Small intestine (tissue), 7 donors: ENCODE data around the gene INHA. TPM values are rescaled to one million over a fixed set of nuclear protein-coding genes. Genes with fewer than 3 reads are reported as not detected.

Source experiments
- DNase-seq, 2 donors: peaks; one replicate each; pipeline versions ENCODE4 v3.0.0 to v3.0.0-alpha.2; 2013
- FAIRE-seq: peaks from 2 replicates; lab custom pipeline; 2012; peaks lifted over from hg19 to GRCh38; lab: Jason Lieb, UNC
- H3K27ac ChIP-seq, 3 donors: one replicate each; pipeline ENCODE4 v1.5.1; 2013; ENCODE audit warnings: low read length in 2 of 3, mild to moderate bottlenecking in 2 of 3, control low read depth in 1 of 3, inconsistent platforms in 1 of 3, low read depth in 1 of 3, moderate library complexity in 1 of 3
- H3K27me3 ChIP-seq, 3 donors: one replicate each; pipeline ENCODE4 v1.6.1; 2013; ENCODE audit warnings: low read length in 3 of 3, inconsistent platforms in 1 of 3; ENCODE audit not compliant: control insufficient read depth in 3 of 3, insufficient read depth in 3 of 3
- H3K36me3 ChIP-seq, 3 donors: one replicate each; pipeline ENCODE4 v1.6.1; 2013; ENCODE audit warnings: low read length in 3 of 3, inconsistent platforms in 1 of 3, low read depth in 1 of 3, mild to moderate bottlenecking in 1 of 3, moderate library complexity in 1 of 3; ENCODE audit not compliant: control insufficient read depth in 3 of 3, insufficient read depth in 2 of 3
- H3K4me1 ChIP-seq, 3 donors: one replicate each; pipeline ENCODE4 v1.6.1; 2013; ENCODE audit warnings: low read length in 2 of 3, inconsistent platforms in 1 of 3, low read depth in 1 of 3, mild to moderate bottlenecking in 1 of 3, moderate library complexity in 1 of 3; ENCODE audit not compliant: control insufficient read depth in 3 of 3, insufficient read depth in 2 of 3
- H3K4me3 ChIP-seq, 3 donors: one replicate each; pipeline ENCODE4 v1.5.1; 2013; ENCODE audit warnings: low read length in 3 of 3, control low read depth in 1 of 3, inconsistent platforms in 1 of 3, low read depth in 1 of 3, mild to moderate bottlenecking in 1 of 3, moderate library complexity in 1 of 3
- H3K9me3 ChIP-seq, 2 donors: one replicate each; pipeline ENCODE4 v1.6.1; 2013; ENCODE audit warnings: low read depth in 1 of 2, low read length in 1 of 2; ENCODE audit not compliant: control insufficient read depth in 2 of 2, insufficient read depth in 1 of 2
- WGBS, 3 donors: extraction: QIAGEN DNeasy Blood & Tissue Kit; methylation state at CpG; one replicate each; pipeline ENCODE4 v1.1.7; 2013; 5-methylcytosine and 5-hydroxymethylcytosine counted together
- polyA plus RNA-seq, 4 donors: library from polyadenylated mRNA; stranded (reverse) in 3 of 4; unstranded in 1 of 4; fragments of 200-250 nt in 3 of 4; fragments of 120-200 nt in 1 of 4; gene quantifications; one replicate each; pipeline versions ENCODE4 v1.2.1 to v1.2.3, GENCODE V29; 2013
- donor health status: healthy with polysubstance abuse.
- donor health status: control.
- donor health status: control.
- donor health status: Bipolar disorder and iron deficiency.
- donor health status: healthy.

INHA gene
- polyA plus RNA-seq, 4 donors: 0.18 to 0.78 TPM; not detected in 2

DNA sequence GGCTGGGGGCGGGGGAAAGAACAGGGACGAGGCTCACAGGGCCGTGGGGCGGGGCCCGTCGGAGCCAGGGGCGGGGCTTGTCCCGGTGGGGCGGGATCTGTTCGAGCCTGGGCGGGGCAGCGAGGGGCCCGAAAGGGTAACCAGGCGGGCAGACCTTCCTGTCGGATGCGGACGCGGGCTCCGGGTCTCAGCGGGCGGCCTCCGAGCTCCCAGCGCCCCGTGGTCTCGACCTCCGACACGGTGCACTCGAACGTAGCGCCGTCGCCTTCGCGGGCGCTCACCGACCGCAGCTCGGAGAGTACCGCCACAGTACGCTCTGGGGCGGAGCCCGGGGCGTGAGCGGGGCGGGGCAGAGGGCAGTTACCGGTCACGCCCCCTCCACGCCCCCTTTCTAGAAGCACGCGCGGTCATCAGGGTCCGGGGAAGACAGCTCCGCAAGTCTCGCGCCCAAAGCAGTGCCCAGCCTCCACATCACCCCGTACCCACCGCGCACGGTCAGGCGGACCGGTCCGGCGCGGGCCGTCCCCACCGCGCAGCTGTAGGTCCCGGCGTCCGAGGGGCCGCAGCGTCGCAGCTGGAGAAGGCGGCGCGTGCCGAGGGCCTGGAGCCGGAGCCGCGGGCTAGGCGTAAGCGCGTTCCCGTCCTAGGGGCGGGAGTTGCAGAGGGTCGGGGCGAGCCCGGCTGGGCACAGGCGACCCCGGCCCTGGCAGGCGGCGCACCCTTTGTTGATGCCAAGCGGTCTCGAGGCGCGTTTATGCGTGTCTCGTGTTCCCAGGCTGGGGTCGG is 19.5 kb upstream of the INHA start:
- peaks cover 0 to 55% (median 3%) of the 10 kb centered on the region in 3 donors for H3K36me3 ChIP-seq
- H3K9me3 ChIP-seq: no peaks in the 10 kb centered on the region
- peak overlapping the region; percentile 40 to 55 (median 52) for H3K4me3 ChIP-seq
- 1 to 5% (median 1%) methylated on average over 59 to 99 of the region's 99 CpGs for WGBS, 3 donors
- no peak for FAIRE-seq
- peak; percentile 78 to 96 for DNase-seq
- peaks cover 0 to 19% (median 0%) of the 10 kb centered on the region in 3 donors for H3K4me1 ChIP-seq
- peaks cover 0 to 29% (median 0%) of the 10 kb centered on the region in 3 donors for H3K27me3 ChIP-seq
- peak overlapping the region; percentile 35 to 85 (median 62) for H3K27ac ChIP-seq

DNA sequence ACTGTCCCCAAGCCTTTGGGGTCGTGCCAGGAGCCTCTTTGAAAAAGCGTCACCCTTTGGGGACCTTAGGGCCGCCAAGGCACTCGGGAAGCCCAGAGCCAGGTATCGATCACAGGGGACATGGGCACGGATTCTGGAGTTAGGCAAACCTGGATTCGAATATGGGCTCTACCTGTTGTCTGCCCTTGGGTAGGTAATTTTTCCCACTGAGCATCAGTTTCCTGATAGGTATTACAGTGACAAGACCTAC is 19.0 kb upstream of the INHA start:
- H3K27ac ChIP-seq: no peak overlapping the region

DNA sequence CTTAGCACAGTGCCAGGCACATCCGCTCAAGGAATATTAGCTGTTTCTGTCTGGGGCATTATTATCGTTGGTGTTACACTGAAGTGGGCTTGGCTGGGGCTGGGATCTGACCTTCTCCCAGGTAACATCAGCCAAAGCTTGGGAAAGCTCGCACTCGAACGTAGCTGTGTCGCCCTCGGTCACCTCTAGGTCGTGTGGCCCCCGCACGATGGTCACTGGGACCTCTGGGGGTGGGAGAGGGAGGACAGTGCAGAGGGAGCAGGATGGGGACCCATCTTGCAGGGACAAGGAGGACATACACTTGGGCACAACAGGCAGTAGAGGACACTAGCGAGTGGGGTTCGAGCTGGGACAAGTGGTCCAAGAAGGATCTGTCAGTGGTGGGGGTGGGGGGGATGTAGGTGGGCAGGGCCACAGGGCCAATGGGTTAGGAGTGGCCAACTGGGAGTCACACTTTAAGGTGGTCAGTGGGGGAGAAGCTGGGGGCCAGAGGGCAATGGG is 18.6 kb upstream of the INHA start:
- DNase-seq (no peak), FAIRE-seq (no peak)
- Histone ChIP-seq H3K27me3 (peaks cover 0 to 29% (median 0%) of the 10 kb centered on the region in 3 donors), H3K9me3 (no peaks in the 10 kb centered on the region), H3K4me1 (peaks cover 0 to 19% (median 0%) of the 10 kb centered on the region in 3 donors), H3K36me3 (peaks cover 0 to 51% (median 3%) of the 10 kb centered on the region in 3 donors), H3K27ac (no peak overlapping the region), H3K4me3 (no peak overlapping the region)
- 80 to 82% (median 81%) methylated on average over 12 of the region's 12 CpGs for WGBS, 3 donors

More for the DNA sequence above, 19.0 kb upstream of the INHA start:
- 18 to 33% (median 28%) methylated on average over 7 of the region's 7 CpGs for WGBS, 3 donors
- DNase-seq: no peak
- peaks cover 0 to 51% (median 3%) of the 10 kb centered on the region in 3 donors for H3K36me3 ChIP-seq
- H3K4me1 ChIP-seq: peaks cover 0 to 19% (median 0%) of the 10 kb centered on the region in 3 donors
- no peak for FAIRE-seq
- H3K4me3 ChIP-seq: peak overlapping the region in 2 of 3 donors; percentile 40 to 55
- no peaks in the 10 kb centered on the region for H3K9me3 ChIP-seq
- peaks cover 0 to 29% (median 0%) of the 10 kb centered on the region in 3 donors for H3K27me3 ChIP-seq

DNA sequence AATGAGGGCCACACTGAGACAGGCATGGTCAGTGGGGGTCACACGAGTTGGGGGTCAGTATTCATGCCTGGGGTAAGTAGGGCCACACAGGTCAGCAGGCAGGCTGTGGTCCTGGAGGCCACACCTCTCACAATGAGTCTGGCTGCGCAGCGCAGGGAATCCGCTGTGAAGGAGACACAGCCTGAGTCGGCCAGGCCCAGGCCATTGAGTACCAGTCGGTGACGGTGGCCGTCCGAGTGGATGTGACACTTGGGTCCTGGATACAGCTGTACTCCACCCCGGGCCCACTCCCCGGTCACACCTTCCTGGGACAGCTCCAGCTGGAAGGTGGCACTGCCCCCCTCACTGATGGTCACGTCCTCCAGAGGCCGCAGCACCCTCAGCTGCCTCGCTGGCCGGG is 17.8 kb upstream of the INHA start:
- Histone ChIP-seq H3K27ac (no peak overlapping the region), H3K9me3 (no peaks in the 10 kb centered on the region), H3K4me1 (peaks cover 0 to 19% (median 0%) of the 10 kb centered on the region in 3 donors), H3K27me3 (peaks cover 0 to 29% (median 0%) of the 10 kb centered on the region in 3 donors), H3K4me3 (no peak overlapping the region), H3K36me3 (peaks cover 0 to 46% (median 3%) of the 10 kb centered on the region in 3 donors)
- no peak for FAIRE-seq
- no peak for DNase-seq
- WGBS, 3 donors: 87 to 93% (median 92%) methylated on average over 14 to 15 of the region's 15 CpGs

DNA sequence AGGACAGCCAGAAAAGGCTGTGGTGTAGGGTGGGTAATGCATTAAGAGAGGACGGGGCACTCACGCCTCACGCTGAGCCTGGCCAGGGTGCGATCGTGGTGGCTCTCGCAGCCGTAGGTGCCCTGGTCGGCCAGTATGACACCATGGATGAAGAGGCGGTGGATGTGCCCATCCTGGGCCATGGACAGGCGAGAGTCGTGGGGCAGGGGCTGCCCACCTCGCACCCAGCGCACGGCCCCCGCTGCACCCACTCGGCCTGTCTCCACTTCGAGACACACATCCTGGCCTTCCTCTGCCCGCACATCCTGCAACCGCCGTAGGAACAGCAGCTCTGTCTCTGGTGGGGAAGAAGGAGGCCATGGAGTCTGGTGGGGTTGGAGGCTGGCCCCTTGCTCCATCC is 16.2 kb upstream of the INHA start:
- no peaks in the 10 kb centered on the region for H3K9me3 ChIP-seq

DNA sequence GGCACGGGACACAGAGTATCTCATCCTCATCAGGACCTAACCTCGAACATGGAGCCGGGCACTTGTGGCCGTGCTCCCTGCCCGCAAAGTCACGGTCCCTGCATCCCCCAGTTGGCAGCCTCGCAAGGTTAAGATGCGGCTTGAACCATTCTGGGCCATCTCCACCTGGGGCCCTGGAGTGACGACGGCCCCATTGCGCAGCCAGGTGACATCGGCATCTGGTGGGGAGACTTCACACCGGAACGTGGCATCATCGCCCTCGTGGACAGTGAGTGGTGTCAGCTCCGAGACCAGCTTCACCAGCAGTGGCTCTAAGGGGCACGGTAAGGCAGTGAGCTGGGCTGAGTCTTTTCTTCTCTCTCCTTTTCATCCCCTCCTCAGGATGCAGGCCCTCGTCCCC is 15.7 kb upstream of the INHA start:
- Histone ChIP-seq H3K4me3 (no peak overlapping the region), H3K4me1 (peaks cover 0 to 14% (median 0%) of the 10 kb centered on the region in 3 donors), H3K9me3 (no peaks in the 10 kb centered on the region), H3K27me3 (peaks cover 0 to 19% (median 0%) of the 10 kb centered on the region in 3 donors), H3K36me3 (peaks cover 0 to 37% (median 0%) of the 10 kb centered on the region in 3 donors), H3K27ac (no peak overlapping the region)
- WGBS, 3 donors: 92% methylated on average over 18 to 19 of the region's 19 CpGs
- no peak for FAIRE-seq
- DNase-seq: no peak

More for the DNA sequence above, 16.2 kb upstream of the INHA start:
- Histone ChIP-seq H3K27ac (no peak overlapping the region), H3K27me3 (peaks cover 0 to 22% (median 0%) of the 10 kb centered on the region in 3 donors), H3K4me3 (no peak overlapping the region), H3K36me3 (peaks cover 0 to 34% (median 0%) of the 10 kb centered on the region in 3 donors), H3K4me1 (peaks cover 0 to 19% (median 0%) of the 10 kb centered on the region in 3 donors)
- DNase-seq (no peak), FAIRE-seq (no peak)
- 93 to 96% (median 93%) methylated on average over 20 of the region's 20 CpGs for WGBS, 3 donors

DNA sequence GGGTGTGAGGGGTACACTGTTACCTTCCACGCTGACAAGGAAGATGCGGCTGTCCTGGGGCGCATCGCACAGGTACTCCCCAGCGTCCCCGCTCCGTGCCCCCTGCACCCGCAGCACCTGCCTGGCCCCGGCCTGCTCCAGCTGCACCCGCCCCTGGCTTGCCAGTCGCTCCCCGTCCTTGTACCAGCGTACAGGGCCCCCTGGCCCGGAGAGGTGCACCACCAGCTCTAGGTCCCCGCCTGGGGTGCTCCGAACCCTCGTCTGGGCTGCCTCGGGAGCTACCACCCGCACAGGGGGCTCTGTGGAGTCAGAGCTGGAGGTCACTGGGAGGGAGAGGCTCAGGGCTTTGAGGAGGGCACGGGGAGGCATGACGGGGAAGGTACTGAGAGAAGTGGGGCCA is 14.8 kb upstream of the INHA start:
- Histone ChIP-seq H3K36me3 (peaks cover 0 to 46% (median 0%) of the 10 kb centered on the region in 3 donors), H3K4me3 (no peak overlapping the region), H3K27ac (no peak overlapping the region), H3K9me3 (no peaks in the 10 kb centered on the region), H3K4me1 (peaks cover 0 to 6% (median 0%) of the 10 kb centered on the region in 3 donors), H3K27me3 (peaks cover 0 to 12% (median 0%) of the 10 kb centered on the region in 3 donors)
- WGBS, 3 donors: 85 to 92% (median 85%) methylated on average over 21 of the region's 21 CpGs
- DNase-seq: no peak
- no peak for FAIRE-seq

DNA sequence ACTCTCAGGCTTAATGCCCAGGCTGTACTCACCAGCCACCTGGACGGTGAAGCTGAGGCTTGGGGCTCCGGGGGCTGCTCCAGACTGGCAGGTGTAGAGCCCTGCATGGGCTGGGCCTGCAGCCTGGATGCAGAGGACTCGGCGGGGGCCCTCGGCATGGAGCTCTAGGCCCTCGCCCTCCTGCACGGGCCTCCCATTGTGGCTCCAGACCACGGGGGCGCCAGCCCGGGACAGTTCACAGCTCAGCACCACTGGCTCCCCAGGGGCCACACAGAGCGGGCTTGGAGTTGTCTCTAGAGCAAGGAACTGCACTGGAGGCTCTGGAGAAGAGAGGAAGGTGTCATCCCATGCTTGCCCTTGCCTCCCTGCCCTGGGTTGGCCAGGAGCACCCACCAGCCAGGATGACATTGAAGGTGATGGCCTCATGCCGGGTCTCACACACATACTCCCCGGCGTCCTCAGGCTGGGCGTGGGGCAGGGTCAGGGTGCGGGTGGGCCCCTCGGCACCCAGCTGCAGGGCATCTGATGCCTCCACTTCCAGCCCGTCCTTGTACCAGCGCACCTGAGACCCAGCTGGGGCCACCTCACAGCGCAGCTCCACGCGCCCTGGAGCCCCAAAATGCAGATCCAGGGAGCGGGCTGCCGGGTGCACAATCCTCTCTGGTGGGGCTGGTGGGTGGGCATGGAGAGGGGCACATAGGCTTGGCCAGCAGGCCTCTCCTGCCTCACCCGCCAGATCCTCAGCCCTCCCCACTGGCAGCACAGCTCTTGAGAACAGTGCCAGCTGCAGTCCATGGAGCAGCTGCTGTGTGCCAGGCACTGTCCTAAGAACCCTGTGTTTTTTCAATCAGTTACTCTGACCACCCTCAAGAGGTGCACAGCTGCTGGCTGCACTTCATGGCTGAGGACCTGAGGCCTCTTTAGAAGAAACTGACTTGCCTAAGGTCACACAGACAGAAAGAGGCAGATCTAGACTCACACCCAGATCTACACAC is 14.0 kb upstream of the INHA start:
- peaks cover 0 to 10% (median 0%) of the 10 kb centered on the region in 3 donors for H3K27me3 ChIP-seq
- 93 to 95% (median 93%) methylated on average over 23 to 25 of the region's 25 CpGs for WGBS, 3 donors
- no peak overlapping the region for H3K4me3 ChIP-seq
- H3K27ac ChIP-seq: no peak overlapping the region
- H3K4me1 ChIP-seq: peaks cover 0 to 3% (median 0%) of the 10 kb centered on the region in 3 donors
- H3K36me3 ChIP-seq: peaks cover 0 to 54% (median 0%) of the 10 kb centered on the region in 3 donors
- DNase-seq: no peak
- no peak for FAIRE-seq
- H3K9me3 ChIP-seq: no peaks in the 10 kb centered on the region
